GM12874 (cell line): ENCODE measurements around the gene CXorf49B.
"Not testable (repeated sequence)": the region's sequence is repeated elsewhere in the genome, so short reads cannot be mapped to it uniquely, and the experiment has no call there.

Experiments
- TF ChIP-seq, protein P1 (sequence below): IDR thresholded peaks from 2 replicates; pipeline ENCODE4 v1.5.1; 2011; ENCODE audit warnings: low read depth, mild to moderate bottlenecking, control low read depth, low read length, moderate library complexity; ENCODE audit not compliant: insufficient read depth

CXorf49B gene

DNA sequence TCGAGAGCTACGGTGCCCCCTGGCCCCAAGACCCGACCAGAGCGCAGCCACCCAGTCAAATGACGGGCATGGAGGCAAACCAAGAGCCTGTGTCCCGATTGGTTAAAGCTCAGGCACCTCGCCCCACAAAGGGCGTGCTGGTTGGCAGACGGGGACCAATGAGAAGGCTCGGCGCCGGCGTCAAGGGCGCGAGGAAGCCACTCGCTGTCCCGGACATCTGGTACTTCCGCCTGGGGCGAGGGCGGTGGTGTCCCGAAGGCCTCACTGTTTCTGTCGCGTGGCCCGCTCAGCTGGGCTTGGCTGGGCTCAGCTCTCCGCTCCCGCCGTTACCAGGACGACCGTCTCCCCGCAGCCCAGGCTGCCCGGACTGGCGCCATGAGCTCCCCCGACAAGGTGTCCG lies at the start of gene CXorf49B:
CXorf49B (plus strand) TSS at position 301 of the 400 bp plus-strand sequence; CDS start at position 376, 75 bp downstream.
- TF ChIP-seq, protein P1, sequence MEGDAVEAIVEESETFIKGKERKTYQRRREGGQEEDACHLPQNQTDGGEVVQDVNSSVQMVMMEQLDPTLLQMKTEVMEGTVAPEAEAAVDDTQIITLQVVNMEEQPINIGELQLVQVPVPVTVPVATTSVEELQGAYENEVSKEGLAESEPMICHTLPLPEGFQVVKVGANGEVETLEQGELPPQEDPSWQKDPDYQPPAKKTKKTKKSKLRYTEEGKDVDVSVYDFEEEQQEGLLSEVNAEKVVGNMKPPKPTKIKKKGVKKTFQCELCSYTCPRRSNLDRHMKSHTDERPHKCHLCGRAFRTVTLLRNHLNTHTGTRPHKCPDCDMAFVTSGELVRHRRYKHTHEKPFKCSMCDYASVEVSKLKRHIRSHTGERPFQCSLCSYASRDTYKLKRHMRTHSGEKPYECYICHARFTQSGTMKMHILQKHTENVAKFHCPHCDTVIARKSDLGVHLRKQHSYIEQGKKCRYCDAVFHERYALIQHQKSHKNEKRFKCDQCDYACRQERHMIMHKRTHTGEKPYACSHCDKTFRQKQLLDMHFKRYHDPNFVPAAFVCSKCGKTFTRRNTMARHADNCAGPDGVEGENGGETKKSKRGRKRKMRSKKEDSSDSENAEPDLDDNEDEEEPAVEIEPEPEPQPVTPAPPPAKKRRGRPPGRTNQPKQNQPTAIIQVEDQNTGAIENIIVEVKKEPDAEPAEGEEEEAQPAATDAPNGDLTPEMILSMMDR: not testable (repeated sequence)

DNA sequence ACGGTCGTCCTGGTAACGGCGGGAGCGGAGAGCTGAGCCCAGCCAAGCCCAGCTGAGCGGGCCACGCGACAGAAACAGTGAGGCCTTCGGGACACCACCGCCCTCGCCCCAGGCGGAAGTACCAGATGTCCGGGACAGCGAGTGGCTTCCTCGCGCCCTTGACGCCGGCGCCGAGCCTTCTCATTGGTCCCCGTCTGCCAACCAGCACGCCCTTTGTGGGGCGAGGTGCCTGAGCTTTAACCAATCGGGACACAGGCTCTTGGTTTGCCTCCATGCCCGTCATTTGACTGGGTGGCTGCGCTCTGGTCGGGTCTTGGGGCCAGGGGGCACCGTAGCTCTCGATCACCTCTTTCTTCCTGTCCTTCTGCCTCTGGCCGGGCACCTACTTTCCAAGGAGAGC lies 45.0 kb upstream of the CXorf49B start, which contains the start of gene CXorf49:
CXorf49 (minus strand) TSS at position 101 of the 400 bp plus-strand sequence. CDS start 134 bp downstream, outside the sequence.
- TF ChIP-seq, protein P1: not testable (repeated sequence)

DNA sequence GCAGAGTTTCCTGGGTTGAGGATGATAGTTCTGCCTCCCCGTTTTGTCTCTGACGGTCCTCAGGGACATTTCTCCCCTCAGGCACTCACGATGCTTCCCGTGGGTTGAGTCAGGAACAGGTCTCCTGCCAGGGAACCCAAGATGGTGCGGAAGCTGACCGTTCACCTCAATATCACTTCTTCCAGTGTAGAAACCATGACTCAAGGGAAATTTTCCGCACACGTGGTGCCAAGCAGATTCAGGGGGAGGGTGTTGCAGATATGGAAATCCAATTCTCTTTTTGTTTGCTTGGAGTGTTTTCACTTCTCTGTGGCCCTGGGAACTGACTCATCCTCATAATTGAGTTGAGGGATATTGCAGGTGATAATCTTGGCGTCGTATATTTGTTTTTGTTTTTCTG lies 46.7 kb downstream of the CXorf49B start:
- TF ChIP-seq, protein P1: no peak

DNA sequence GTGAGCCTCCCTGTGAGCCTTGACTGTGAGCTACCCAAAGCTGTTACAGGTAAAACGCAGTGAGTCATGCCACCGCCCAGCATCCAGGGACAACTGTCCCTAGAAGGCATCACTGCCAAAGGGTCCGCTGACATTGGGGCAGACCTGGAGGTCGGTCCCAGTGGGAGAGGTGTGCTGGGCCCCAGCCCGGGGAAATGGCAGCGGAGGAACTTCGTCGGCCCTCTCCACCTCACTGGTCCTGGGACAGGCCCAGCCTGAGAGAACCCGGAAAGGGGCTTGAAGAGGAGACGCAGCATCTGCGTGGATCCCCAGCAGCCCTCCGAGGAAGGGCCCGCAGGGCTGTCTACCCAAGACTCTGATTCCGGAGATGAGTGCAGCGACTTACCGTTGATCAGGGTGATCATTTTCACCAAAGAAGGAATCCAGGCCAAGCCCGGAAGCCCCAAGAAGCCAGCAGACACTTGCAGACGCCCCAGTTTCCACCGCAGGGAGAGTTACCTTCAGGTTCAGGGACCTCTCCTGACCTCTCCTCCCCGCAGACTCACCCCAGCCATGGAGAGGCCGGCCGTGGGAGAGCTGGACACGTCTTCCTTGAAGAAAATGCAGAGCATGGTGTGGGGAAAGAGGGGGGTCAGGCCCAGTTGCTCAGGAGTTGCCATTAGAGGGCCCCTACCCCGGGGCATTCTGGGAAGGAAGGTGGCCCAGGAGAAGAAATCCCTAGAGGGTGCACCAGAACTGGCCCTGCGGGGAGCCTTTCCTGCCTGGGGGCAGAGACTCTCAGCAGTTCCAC lies 51.2 kb downstream of the CXorf49B start:
- TF ChIP-seq, protein P1: no peak

DNA sequence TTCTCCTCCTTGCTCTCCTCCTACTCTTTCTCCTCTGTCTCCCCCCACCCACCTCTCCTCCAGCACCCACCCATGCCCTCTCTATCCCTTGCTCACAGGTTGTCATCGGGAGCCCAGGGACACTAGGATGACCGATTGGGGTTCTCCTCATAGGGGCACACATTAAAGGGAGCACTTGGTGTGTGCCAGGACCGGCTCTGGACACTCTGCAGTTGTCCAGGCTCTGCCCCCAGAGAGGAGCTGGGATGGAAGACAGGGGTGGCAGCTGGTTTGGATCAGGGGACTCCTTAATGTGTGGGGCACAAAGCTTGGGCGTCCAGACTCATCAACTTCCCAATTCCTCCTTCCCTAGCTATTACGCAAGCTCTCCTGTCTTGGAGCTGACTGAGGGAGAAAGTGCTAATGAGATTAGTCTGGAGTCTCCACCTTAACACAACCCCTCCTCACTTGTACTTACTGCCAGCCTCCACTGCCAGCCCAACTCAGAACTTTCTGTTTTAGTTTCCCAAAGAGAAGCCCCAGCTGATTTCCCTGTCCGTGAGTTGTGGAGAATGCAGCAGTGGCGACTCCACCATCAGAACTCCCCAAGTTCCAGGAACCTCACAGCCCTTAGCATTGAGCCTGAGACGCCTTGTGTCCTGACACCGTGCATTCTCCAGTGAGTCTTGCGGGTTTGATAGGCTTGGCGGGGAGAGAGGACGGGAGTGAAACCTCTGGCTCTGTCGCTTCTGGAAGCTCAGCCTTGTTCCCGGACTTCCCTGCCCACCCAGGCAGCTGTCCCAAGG lies 52.2 kb downstream of the CXorf49B start:
- TF ChIP-seq, protein P1: no peak

DNA sequence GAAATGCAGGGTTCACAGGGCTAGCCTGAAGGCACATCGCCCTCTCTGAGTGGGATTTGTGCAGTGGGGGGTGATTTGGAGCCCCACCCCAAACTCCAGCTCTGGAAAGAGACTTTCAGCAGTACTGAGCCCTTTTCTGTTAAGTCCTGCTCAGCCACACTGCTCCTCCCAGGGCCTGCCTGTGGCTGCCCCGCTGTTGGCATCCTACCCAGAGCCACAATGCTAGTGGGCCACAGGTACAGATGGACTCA lies 52.7 kb downstream of the CXorf49B start:
- TF ChIP-seq, protein P1: no peak
